ENCODE measurements around the gene CHPF2. TPM values are rescaled to one million over a fixed set of nuclear protein-coding genes. Genes with fewer than 3 reads are reported as not detected.

Gene CHPF2
- total and polyA plus RNA-seq, 11 donors: 11.4 to 31.9 (median 18.3) TPM

GRCh38 chr7:151251689-151252560 is 19.6 kb downstream of the CHPF2 start:
- intact Hi-C loops (cut with DNase I): loop anchor here in 1 of 10 donors (2.0 kb wide), 1 partner anchor 51 kb away; no protein-coding TSS in a partner anchor
- ATAC-seq (peak; percentile 33 to 65 (median 60)), DNase-seq (peak; percentile 82 to 89 (median 85))
- H3K4me3 ChIP-seq: peak overlapping the region; percentile 32 to 88 (median 73)
- TF ChIP-seq, protein P1, sequence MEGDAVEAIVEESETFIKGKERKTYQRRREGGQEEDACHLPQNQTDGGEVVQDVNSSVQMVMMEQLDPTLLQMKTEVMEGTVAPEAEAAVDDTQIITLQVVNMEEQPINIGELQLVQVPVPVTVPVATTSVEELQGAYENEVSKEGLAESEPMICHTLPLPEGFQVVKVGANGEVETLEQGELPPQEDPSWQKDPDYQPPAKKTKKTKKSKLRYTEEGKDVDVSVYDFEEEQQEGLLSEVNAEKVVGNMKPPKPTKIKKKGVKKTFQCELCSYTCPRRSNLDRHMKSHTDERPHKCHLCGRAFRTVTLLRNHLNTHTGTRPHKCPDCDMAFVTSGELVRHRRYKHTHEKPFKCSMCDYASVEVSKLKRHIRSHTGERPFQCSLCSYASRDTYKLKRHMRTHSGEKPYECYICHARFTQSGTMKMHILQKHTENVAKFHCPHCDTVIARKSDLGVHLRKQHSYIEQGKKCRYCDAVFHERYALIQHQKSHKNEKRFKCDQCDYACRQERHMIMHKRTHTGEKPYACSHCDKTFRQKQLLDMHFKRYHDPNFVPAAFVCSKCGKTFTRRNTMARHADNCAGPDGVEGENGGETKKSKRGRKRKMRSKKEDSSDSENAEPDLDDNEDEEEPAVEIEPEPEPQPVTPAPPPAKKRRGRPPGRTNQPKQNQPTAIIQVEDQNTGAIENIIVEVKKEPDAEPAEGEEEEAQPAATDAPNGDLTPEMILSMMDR (IDR thresholded peaks at IDR 0.05): no peak
- TF ChIP-seq POLR2A (IDR thresholded peaks at IDR 0.05): peak in 1 of 2 donors; percentile 45
- peaks cover 0 to 74% (median 46%) of the 10 kb centered on the region in 12 donors for H3K4me1 ChIP-seq
- H3K9me3 ChIP-seq: no peaks in the 10 kb centered on the region
- H3K27ac ChIP-seq: peak overlapping the region; percentile 88 to 100 (median 97)
- H3K36me3 ChIP-seq: no peaks in the 10 kb centered on the region
- WGBS, 4 donors: 2 to 3% (median 3%) methylated on average over 27 to 79 of the region's 79 CpGs
- peaks cover 0 to 38% (median 0%) of the 10 kb centered on the region in 9 donors for H3K27me3 ChIP-seq

DNA sequence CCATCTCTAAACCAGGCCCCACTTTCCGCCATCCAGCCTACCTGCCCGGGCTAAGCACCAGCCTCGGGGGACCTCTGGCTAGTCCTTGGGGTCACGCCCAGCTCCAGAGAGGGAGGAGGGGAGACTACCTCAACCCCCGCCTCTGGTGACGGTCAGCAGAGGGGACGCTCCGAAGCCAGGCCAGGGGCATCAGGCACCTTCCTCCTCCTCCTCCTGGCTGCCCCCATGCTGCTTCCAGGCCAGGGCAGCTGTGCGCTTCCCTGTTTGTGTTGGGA is 20.2 kb downstream of the CHPF2 start:
- no peaks in the 10 kb centered on the region for H3K36me3 ChIP-seq
- ATAC-seq (no peak), DNase-seq (peak in 1 of 5 donors; percentile 56)
- H3K9me3 ChIP-seq: no peaks in the 10 kb centered on the region
- peak overlapping the region; percentile 32 to 88 (median 73) for H3K4me3 ChIP-seq
- intact Hi-C loops (cut with DNase I): no loop called here
- peak overlapping the region; percentile 88 to 100 (median 97) for H3K27ac ChIP-seq
- H3K4me1 ChIP-seq: peaks cover 0 to 69% (median 40%) of the 10 kb centered on the region in 12 donors
- 14 to 29% (median 23%) methylated on average over 9 of the region's 9 CpGs for WGBS, 4 donors
- TF ChIP-seq, protein P1 (IDR thresholded peaks at IDR 0.05): no peak
- TF ChIP-seq POLR2A (IDR thresholded peaks at IDR 0.05): no peak
- peaks cover 0 to 32% (median 0%) of the 10 kb centered on the region in 9 donors for H3K27me3 ChIP-seq

- Histone ChIP-seq H3K36me3 (no peaks in the 10 kb centered on the region), H3K4me3 (peak overlapping the region in 7 of 12 donors; percentile 65 to 88 (median 76)), H3K27ac (peak overlapping the region in 9 of 12 donors; percentile 95 to 100 (median 98)), H3K27me3 (peaks cover 0 to 28% (median 0%) of the 10 kb centered on the region in 9 donors), H3K9me3 (no peaks in the 10 kb centered on the region), H3K4me1 (peaks cover 0 to 63% (median 35%) of the 10 kb centered on the region in 12 donors)
- no peak for ATAC-seq
- peak in 1 of 5 donors; percentile 34 for DNase-seq
- no peak for TF ChIP-seq POLR2A (IDR thresholded peaks at IDR 0.05)
- TF ChIP-seq, protein P1 (IDR thresholded peaks at IDR 0.05): no peak
- 53 to 68% (median 63%) methylated on average over 15 to 17 of the region's 17 CpGs for WGBS, 4 donors
- intact Hi-C loops (cut with DNase I): no loop called here
These were observed 20.9 kb downstream of the CHPF2 start for GRCh38 chr7:151252961-151253711.

GRCh38 chr7:151254316-151254715 is 22.0 kb downstream of the CHPF2 start:
- Histone ChIP-seq H3K27ac (peak overlapping the region in 7 of 12 donors; percentile 5 to 99 (median 38)), H3K36me3 (no peaks in the 10 kb centered on the region), H3K4me3 (no peak overlapping the region), H3K27me3 (peaks cover 0 to 25% (median 0%) of the 10 kb centered on the region in 9 donors), H3K4me1 (peaks cover 0 to 53% (median 30%) of the 10 kb centered on the region in 12 donors), H3K9me3 (no peaks in the 10 kb centered on the region)
- peak in 2 of 5 donors; percentile 54 to 69 for DNase-seq
- ATAC-seq: peak; percentile 11 to 47 (median 31)
- intact Hi-C loops (cut with DNase I): no loop called here
- TF ChIP-seq, protein P1 (IDR thresholded peaks at IDR 0.05): no peak
- no peak for TF ChIP-seq POLR2A (IDR thresholded peaks at IDR 0.05)
- WGBS, 4 donors: 43 to 57% (median 51%) methylated on average over 3 to 7 of the region's 7 CpGs
